ENCODE data around the gene FGF19. TPM values are rescaled to one million over a fixed set of nuclear protein-coding genes. Genes with fewer than 3 reads are reported as not detected.

The FGF19 gene
- total and polyA plus RNA-seq, 2 donors (not counting 1 experiment from before 2014, with no cell fraction given), result not detected

GRCh38 chr11:69661413-69661715 is 42.5 kb downstream of the FGF19 start:
- no peak for ATAC-seq (ENCODE audit: low read depth)
- H3K9me3 Mint-ChIP-seq (ENCODE audit: insufficient read depth), result no peaks in the 10 kb centered on the region
- CTCF ChIA-PET, result no interaction called here
- no peak overlapping the region for H3K4me3 Mint-ChIP-seq
- no peaks in the 10 kb centered on the region for H3K9me3 ChIP-seq (ENCODE audit: control extremely low read depth in 1 of 3, control insufficient read depth in 2 of 3, insufficient read depth in 1 of 3, low read length in 2 of 3)
- no peak for DNase-seq
- H3K27ac ChIP-seq (ENCODE audit: low read length in 2 of 2), result no peak overlapping the region
- 95% methylated on average over 8 of the region's 10 CpGs for WGBS (ENCODE audit: insufficient coverage)
- no peak overlapping the region for H3K4me3 ChIP-seq (ENCODE audit: control extremely low read depth in 1 of 5, extremely low read depth in 1 of 5, insufficient read depth in 1 of 5, low read depth in 2 of 5, low read length in 4 of 5)
- H3K4me1 ChIP-seq (ENCODE audit: control insufficient read depth in 2 of 2, insufficient read depth in 2 of 2, low read length in 2 of 2), result no peaks in the 10 kb centered on the region
- no peak overlapping the region for H3K27ac Mint-ChIP-seq
- no peak overlapping the region for H3K9ac ChIP-seq (ENCODE audit: low read length)
- H3K27me3 Mint-ChIP-seq, result no peaks in the 10 kb centered on the region
- peaks cover 0 to 30% of the 10 kb centered on the region in 2 experiments for H3K36me3 ChIP-seq (replicated peaks in 1 of 2; ENCODE audit: control extremely low read depth in 1 of 2, control insufficient read depth in 1 of 2, extremely low read depth in 1 of 2, insufficient read depth in 2 of 2, low read length in 1 of 2)
- H3K27me3 ChIP-seq (replicated peaks in 1 of 4; ENCODE audit: control extremely low read depth in 1 of 4, control insufficient read depth in 3 of 4, insufficient read depth in 4 of 4, low read length in 3 of 4), result no peaks in the 10 kb centered on the region
- intact Hi-C loops (cut with micrococcal nuclease), result no loop called here
- no peaks in the 10 kb centered on the region for H3K4me1 Mint-ChIP-seq
- H2AFZ ChIP-seq (ENCODE audit: insufficient read depth, low read depth, low read length, poor library complexity, severe bottlenecking), result no peak overlapping the region
- POLR2A ChIA-PET, result no interaction called here
- TF ChIP-seq CTCF (IDR thresholded peaks at IDR 0.05), result no peak
- no peak for TF ChIP-seq EZH2 (IDR thresholded peaks at IDR 0.05; ENCODE audit: borderline replicate concordance, insufficient read depth, low read depth, low read length, poor library complexity, severe bottlenecking)
- H4K20me1 ChIP-seq (ENCODE audit: control insufficient read depth, insufficient read depth, low read length, poor library complexity, severe bottlenecking), result no peaks in the 10 kb centered on the region
- no peaks in the 10 kb centered on the region for H3K79me2 ChIP-seq (ENCODE audit: control insufficient read depth, insufficient read depth, low read length)
- H3K4me2 ChIP-seq (replicated peaks; ENCODE audit: low read depth, low read length, poor library complexity, severe bottlenecking), result no peak overlapping the region

GRCh38 chr11:69660001-69660500 is 43.8 kb downstream of the FGF19 start:
- Histone ChIP-seq H4K20me1 (ENCODE audit: control insufficient read depth, insufficient read depth, low read length, poor library complexity, severe bottlenecking) (no peaks in the 10 kb centered on the region), H3K27me3 (replicated peaks in 1 of 4; ENCODE audit: control extremely low read depth in 1 of 4, control insufficient read depth in 3 of 4, insufficient read depth in 4 of 4, low read length in 3 of 4) (no peaks in the 10 kb centered on the region), H3K4me3 (ENCODE audit: control extremely low read depth in 1 of 5, extremely low read depth in 1 of 5, insufficient read depth in 1 of 5, low read depth in 2 of 5, low read length in 4 of 5) (no peak overlapping the region), H3K79me2 (ENCODE audit: control insufficient read depth, insufficient read depth, low read length) (no peaks in the 10 kb centered on the region), H3K4me2 (replicated peaks; ENCODE audit: low read depth, low read length, poor library complexity, severe bottlenecking) (no peak overlapping the region), H3K36me3 (replicated peaks in 1 of 2; ENCODE audit: control extremely low read depth in 1 of 2, control insufficient read depth in 1 of 2, extremely low read depth in 1 of 2, insufficient read depth in 2 of 2, low read length in 1 of 2) (peaks cover 0 to 18% of the 10 kb centered on the region in 2 experiments), H3K9ac (ENCODE audit: low read length) (no peak overlapping the region), H2AFZ (ENCODE audit: insufficient read depth, low read depth, low read length, poor library complexity, severe bottlenecking) (no peak overlapping the region), H3K27ac (ENCODE audit: low read length in 2 of 2) (no peak overlapping the region), H3K4me1 (ENCODE audit: control insufficient read depth in 2 of 2, insufficient read depth in 2 of 2, low read length in 2 of 2) (no peaks in the 10 kb centered on the region), H3K9me3 (ENCODE audit: control extremely low read depth in 1 of 3, control insufficient read depth in 2 of 3, insufficient read depth in 1 of 3, low read length in 2 of 3) (no peaks in the 10 kb centered on the region)
- ChIA-PET CTCF (interaction anchor here (2.0 kb wide), 1 partner anchor 9 kb away, joined by 13 read pairs; no protein-coding TSS in a partner anchor), POLR2A (no interaction called here)
- H3K4me1 Mint-ChIP-seq, result no peaks in the 10 kb centered on the region
- intact Hi-C loops (cut with micrococcal nuclease), result no loop called here
- no peak overlapping the region for H3K4me3 Mint-ChIP-seq
- DNase-seq (no peak), ATAC-seq (ENCODE audit: low read depth) (no peak)
- 100% methylated on average over 1 of the region's 4 CpGs for WGBS (ENCODE audit: insufficient coverage)
- H3K9me3 Mint-ChIP-seq (ENCODE audit: insufficient read depth), result no peaks in the 10 kb centered on the region
- no peak overlapping the region for H3K27ac Mint-ChIP-seq
- TF ChIP-seq EZH2 (IDR thresholded peaks at IDR 0.05; ENCODE audit: borderline replicate concordance, insufficient read depth, low read depth, low read length, poor library complexity, severe bottlenecking) (no peak), CTCF (IDR thresholded peaks at IDR 0.05) (no peak)
- H3K27me3 Mint-ChIP-seq, result no peaks in the 10 kb centered on the region
